SK-N-SH (cell line): ENCODE results near the gene CTNNA3. TPM values are rescaled to one million over a fixed set of nuclear protein-coding genes. Genes with fewer than 3 reads are reported as not detected.

ENCODE experiments used
- CTCF ChIA-PET: fragments of 300-600, 350-600 bp; formaldehyde crosslinking; extraction: SDS; loops from one replicate; lab custom pipeline; 2021; lab: Yijun Ruan, JAX
- POLR2A ChIA-PET: fragments of 350-600 bp; sonication (Branson Sonifier 250); formaldehyde crosslinking; extraction: SDS; loops from one replicate; lab custom pipeline; 2020; ENCODE audit warnings: antibody characterized with exemption, inconsistent platforms; lab: Yijun Ruan, JAX
- DNase-seq: peaks from one replicate; pipeline ENCODE4 v3.0.0; 2012
- H2AFZ ChIP-seq: fragments of 200-600 bp; sonication (generic); 2 replicates; pipeline ENCODE4 v1.8.1; 2016; ENCODE audit warnings: antibody characterized with exemption, mild to moderate bottlenecking, low read depth
- H3F3A ChIP-seq: fragments of 200-600 bp; sonication (generic); replicated peaks from 2 replicates; pipeline ENCODE3; 2016; ENCODE audit warnings: antibody characterized with exemption, mild to moderate bottlenecking; ENCODE audit not compliant: insufficient read depth
- H3K27ac ChIP-seq, 2 experiments: fragments of 200-500 bp in 1 of 2; fragments of 200-600 bp in 1 of 2; sonication (Bioruptor generic) in 1 of 2; sonication (generic), shearing (Covaris generic) in 1 of 2; 2 replicates each; pipeline versions ENCODE4 v1.5.1 to v1.6.1; 2014 to 2016; ENCODE audit warnings: low read depth in 2 of 2, inconsistent platforms in 1 of 2, low read length in 1 of 2, mild to moderate bottlenecking in 1 of 2, mixed read lengths in 1 of 2
- H3K27me3 ChIP-seq: fragments of 200-600 bp; sonication (generic), shearing (Covaris generic); 2 replicates; pipeline ENCODE4 v1.6.1; 2016; ENCODE audit warnings: mixed run types; ENCODE audit not compliant: insufficient read depth
- H3K36me3 ChIP-seq, 2 experiments: fragments of 200-500 bp in 1 of 2; fragments of 200-600 bp in 1 of 2; sonication (Bioruptor generic) in 1 of 2; sonication (generic) in 1 of 2; replicated peaks in 1 of 2; 2 replicates each; pipeline versions ENCODE3 to v1.5.1; 2014 to 2016; ENCODE audit warnings: low read length in 1 of 2, mild to moderate bottlenecking in 1 of 2; ENCODE audit not compliant: insufficient read depth in 2 of 2, control insufficient read depth in 1 of 2
- H3K4me1 ChIP-seq, 2 experiments: fragments of 200-500 bp in 1 of 2; fragments of 200-600 bp in 1 of 2; sonication (Bioruptor generic) in 1 of 2; sonication (generic), shearing (Covaris generic) in 1 of 2; 2 replicates each; pipeline versions ENCODE4 v1.5.1 to v1.6.1; 2014 to 2016; ENCODE audit warnings: low read depth in 1 of 2, low read length in 1 of 2, mixed run types in 1 of 2; ENCODE audit not compliant: insufficient read depth in 2 of 2, control insufficient read depth in 1 of 2
- H3K4me2 ChIP-seq: fragments of 200-600 bp; sonication (generic), shearing (Covaris generic); 2 replicates; pipeline ENCODE4 v1.6.1; 2017; ENCODE audit warnings: mixed run types
- H3K4me3 ChIP-seq, 2 experiments: fragments of 200-500 bp in 1 of 2; fragments of 200-600 bp in 1 of 2; sonication (Bioruptor generic) in 1 of 2; sonication (generic), shearing (Covaris generic) in 1 of 2; 2 replicates each; pipeline versions ENCODE4 v1.5.1 to v1.8.1; 2014 to 2016; ENCODE audit warnings: low read depth in 2 of 2, inconsistent platforms in 1 of 2, low read length in 1 of 2, mild to moderate bottlenecking in 1 of 2, mixed read lengths in 1 of 2, moderate library complexity in 1 of 2
- H3K79me2 ChIP-seq: fragments of 200-600 bp; sonication (generic); 2 replicates; pipeline ENCODE4 v1.8.1; 2017; ENCODE audit warnings: mild to moderate bottlenecking; ENCODE audit not compliant: insufficient read depth
- H3K9ac ChIP-seq: fragments of 200-600 bp; sonication (generic); 2 replicates; pipeline ENCODE4 v1.6.1; 2017; ENCODE audit warnings: mixed run types
- H3K9me2 ChIP-seq: fragments of 200-600 bp; sonication (generic); 2 replicates; pipeline ENCODE4 v1.6.1; 2017; ENCODE audit warnings: mixed run types
- H3K9me3 ChIP-seq: fragments of 200-600 bp; sonication (generic); 2 replicates; pipeline ENCODE4 v1.6.1; 2017; ENCODE audit warnings: mixed run types, mild to moderate bottlenecking, moderate library complexity
- H4K20me1 ChIP-seq: fragments of 200-600 bp; sonication (generic); 2 replicates; pipeline ENCODE4 v1.6.1; 2017; ENCODE audit warnings: mild to moderate bottlenecking, mixed run types; ENCODE audit not compliant: insufficient read depth
- CTCF ChIP-seq: fragments of 200-600 bp; sonication (generic); IDR thresholded peaks from 2 replicates; pipeline ENCODE4 v1.6.1; 2017; ENCODE audit warnings: antibody characterized with exemption, mild to moderate bottlenecking, moderate library complexity
- EZH2phosphoT487 ChIP-seq: fragments of 200-600 bp; sonication (generic); IDR thresholded peaks from 2 replicates; pipeline ENCODE4 v1.6.1; 2017; ENCODE audit warnings: low read depth, mixed run types, mild to moderate bottlenecking, antibody characterized with exemption, moderate library complexity, borderline replicate concordance
- FOXJ3 ChIP-seq: sonication (generic); formaldehyde crosslinking; IDR thresholded peaks from 2 replicates; pipeline ENCODE4 v1.5.1; 2020; ENCODE audit warnings: mild to moderate bottlenecking, missing genetic modification reagents
- FOXM1 ChIP-seq: IDR thresholded peaks from 2 replicates; pipeline ENCODE4 v1.4.0; 2012; ENCODE audit warnings: low read depth, mild to moderate bottlenecking
- GABPA ChIP-seq: IDR thresholded peaks from 2 replicates; pipeline ENCODE4 v1.4.0; 2012; ENCODE audit warnings: low read depth, mild to moderate bottlenecking
- MEF2A ChIP-seq: IDR thresholded peaks from 2 replicates; pipeline ENCODE4 v1.4.0; 2012; ENCODE audit warnings: low read depth, borderline replicate concordance
- RCOR1 ChIP-seq: fragments of 150-350 bp; IDR thresholded peaks from 2 replicates; pipeline ENCODE4 v1.6.1; 2017; ENCODE audit warnings: antibody characterized with exemption, low read length
- REST ChIP-seq: IDR thresholded peaks from 2 replicates; pipeline ENCODE4 v1.6.1; 2012; ENCODE audit warnings: mild to moderate bottlenecking, low read depth, low read length, moderate library complexity
- RFX5 ChIP-seq: IDR thresholded peaks from 2 replicates; pipeline ENCODE4 v1.6.1; 2012; ENCODE audit warnings: mild to moderate bottlenecking, improper control_type of control experiment, low read length
- RXRA ChIP-seq: IDR thresholded peaks from 2 replicates; pipeline ENCODE4 v1.4.0; 2012; ENCODE audit warnings: low read depth, mild to moderate bottlenecking, borderline replicate concordance
- USF2 ChIP-seq: fragments of 150-350 bp; IDR thresholded peaks from 2 replicates; pipeline ENCODE4 v1.6.1; 2017; ENCODE audit warnings: antibody characterized with exemption, low read length, low read depth, borderline replicate concordance
- WGBS: methylation state at CpG from one replicate; pipeline ENCODE4 v1.1.6; 2017; ENCODE audit warnings: low lambda C conversion rate; 5-methylcytosine and 5-hydroxymethylcytosine counted together
- polyA plus RNA-seq, 3 experiments: library from polyadenylated mRNA; depleted of rRNA; stranded (reverse); fragments of >200 nt; gene quantifications; 2 replicates each; pipeline ENCODE4 v1.2.3, GENCODE V29; 2012
- TF ChIP-seq, protein P1 (sequence below): IDR thresholded peaks from 2 replicates; pipeline ENCODE4 v1.4.0; 2012; ENCODE audit warnings: low read depth, borderline replicate concordance
- TF ChIP-seq, protein P2 (sequence below): IDR thresholded peaks from 2 replicates; pipeline ENCODE4; 2012
- TF ChIP-seq, protein P3 (sequence below): IDR thresholded peaks from 2 replicates; pipeline ENCODE4 v1.4.0; 2012; ENCODE audit warnings: low read depth

CTNNA3 gene
- polyA plus RNA-seq, 1 of the 3 experiments (the other 2 are of a cell fraction): not detected

DNA sequence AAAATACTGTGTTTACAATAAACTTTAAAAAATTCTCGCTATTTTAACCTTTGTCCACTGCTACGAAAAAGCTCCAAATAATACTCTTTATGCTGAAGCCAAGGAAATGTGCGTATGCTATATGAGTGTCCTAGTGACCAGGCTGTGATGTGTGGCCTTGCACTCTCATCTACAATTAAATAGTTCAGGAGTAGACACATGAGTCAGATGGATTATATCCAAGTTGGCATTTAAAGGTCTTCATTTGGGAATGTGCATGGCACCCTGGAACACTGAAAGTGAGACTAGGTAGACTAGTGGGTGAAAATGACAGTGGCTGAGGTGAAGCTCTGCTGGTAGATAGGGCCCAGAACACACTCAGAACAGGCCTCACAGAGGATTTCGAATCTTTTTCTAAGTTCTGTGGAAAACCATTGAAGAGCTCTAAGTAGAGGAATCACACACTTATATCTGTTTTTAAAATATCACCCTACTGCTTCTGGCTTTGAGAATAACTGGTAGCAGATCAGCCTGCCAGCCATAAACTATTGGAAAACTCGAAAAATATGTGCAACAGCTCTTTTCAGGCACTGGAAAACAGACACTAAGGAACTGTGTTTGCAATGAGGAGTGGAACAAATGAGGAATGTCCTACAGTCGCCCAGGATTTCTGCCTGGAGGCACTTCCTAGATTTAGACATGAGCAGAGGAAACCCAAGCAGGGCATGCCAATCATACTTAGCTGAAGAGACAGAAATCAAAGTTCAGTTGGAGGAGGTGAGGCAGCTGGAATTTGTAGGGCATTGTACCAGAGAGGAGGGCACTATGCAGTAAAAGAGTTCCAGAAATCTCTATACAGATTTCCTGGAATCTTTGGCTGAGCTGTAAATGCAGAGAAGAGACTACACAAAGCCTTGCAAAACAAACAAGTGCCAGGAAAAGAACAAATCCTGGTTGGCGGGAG is 1374.0 kb downstream of the CTNNA3 start (continued):
- TF ChIP-seq RFX5: no peak

- H3K4me1 ChIP-seq: no peaks in the 10 kb centered on the region
- H4K20me1 ChIP-seq: no peaks in the 10 kb centered on the region
- H3K9ac ChIP-seq: no peak overlapping the region
- no peaks in the 10 kb centered on the region for H3K79me2 ChIP-seq
- H3K4me3 ChIP-seq: no peak overlapping the region
- no peaks in the 10 kb centered on the region for H3K9me3 ChIP-seq
- H3K36me3 ChIP-seq: no peaks in the 10 kb centered on the region
- H3K27ac ChIP-seq: no peak overlapping the region
- no peak for DNase-seq
- no peak overlapping the region for H3K4me2 ChIP-seq
- TF ChIP-seq GABPA: no peak
- no peak for TF ChIP-seq USF2
- no peak for TF ChIP-seq FOXJ3 (CRISPR knock-in tag)
- TF ChIP-seq, protein P1, sequence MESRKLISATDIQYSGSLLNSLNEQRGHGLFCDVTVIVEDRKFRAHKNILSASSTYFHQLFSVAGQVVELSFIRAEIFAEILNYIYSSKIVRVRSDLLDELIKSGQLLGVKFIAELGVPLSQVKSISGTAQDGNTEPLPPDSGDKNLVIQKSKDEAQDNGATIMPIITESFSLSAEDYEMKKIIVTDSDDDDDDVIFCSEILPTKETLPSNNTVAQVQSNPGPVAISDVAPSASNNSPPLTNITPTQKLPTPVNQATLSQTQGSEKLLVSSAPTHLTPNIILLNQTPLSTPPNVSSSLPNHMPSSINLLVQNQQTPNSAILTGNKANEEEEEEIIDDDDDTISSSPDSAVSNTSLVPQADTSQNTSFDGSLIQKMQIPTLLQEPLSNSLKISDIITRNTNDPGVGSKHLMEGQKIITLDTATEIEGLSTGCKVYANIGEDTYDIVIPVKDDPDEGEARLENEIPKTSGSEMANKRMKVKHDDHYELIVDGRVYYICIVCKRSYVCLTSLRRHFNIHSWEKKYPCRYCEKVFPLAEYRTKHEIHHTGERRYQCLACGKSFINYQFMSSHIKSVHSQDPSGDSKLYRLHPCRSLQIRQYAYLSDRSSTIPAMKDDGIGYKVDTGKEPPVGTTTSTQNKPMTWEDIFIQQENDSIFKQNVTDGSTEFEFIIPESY: no peak
- TF ChIP-seq MEF2A: no peak
- TF ChIP-seq, all 33 proteins: peak for 0
- H2AFZ ChIP-seq: no peak overlapping the region
- ChIA-PET CTCF (no interaction called here), POLR2A (no interaction called here)
- no peaks in the 10 kb centered on the region for H3K27me3 ChIP-seq
- WGBS: 6% methylated on average over 3 of the region's 3 CpGs
- no peaks in the 10 kb centered on the region for H3K9me2 ChIP-seq
- no peaks in the 10 kb centered on the region for H3F3A ChIP-seq
Measured at GRCh38 chr10:66318761-66319160, 1377.2 kb downstream of the CTNNA3 start.

DNA sequence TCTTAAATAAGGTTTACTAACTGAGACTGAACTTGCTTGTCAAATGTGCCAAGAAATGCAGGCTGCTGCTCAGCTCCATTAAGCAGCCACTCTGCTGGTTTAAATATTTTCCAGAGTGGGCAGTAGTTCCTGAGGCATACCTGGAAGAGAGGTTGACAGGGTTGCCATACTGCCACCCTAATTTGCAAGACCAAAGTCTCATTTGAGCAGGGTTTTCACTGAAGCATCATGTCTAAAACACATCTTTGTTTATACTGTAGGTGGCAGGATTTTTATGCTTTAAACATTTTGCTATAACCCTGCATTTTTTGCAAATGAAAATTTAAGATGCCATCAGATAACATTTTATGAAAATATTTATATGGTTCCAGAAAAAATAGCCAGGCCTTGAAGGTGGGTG is 1388.2 kb downstream of the CTNNA3 start:
- no peaks in the 10 kb centered on the region for H3F3A ChIP-seq
- H3K4me3 ChIP-seq: no peak overlapping the region
- H3K36me3 ChIP-seq: no peaks in the 10 kb centered on the region
- no peak for TF ChIP-seq RXRA
- no peak for TF ChIP-seq FOXM1
- TF ChIP-seq RCOR1: no peak
- peak; percentile 31 for TF ChIP-seq CTCF
- TF ChIP-seq EZH2phosphoT487: no peak
- TF ChIP-seq, protein P2, sequence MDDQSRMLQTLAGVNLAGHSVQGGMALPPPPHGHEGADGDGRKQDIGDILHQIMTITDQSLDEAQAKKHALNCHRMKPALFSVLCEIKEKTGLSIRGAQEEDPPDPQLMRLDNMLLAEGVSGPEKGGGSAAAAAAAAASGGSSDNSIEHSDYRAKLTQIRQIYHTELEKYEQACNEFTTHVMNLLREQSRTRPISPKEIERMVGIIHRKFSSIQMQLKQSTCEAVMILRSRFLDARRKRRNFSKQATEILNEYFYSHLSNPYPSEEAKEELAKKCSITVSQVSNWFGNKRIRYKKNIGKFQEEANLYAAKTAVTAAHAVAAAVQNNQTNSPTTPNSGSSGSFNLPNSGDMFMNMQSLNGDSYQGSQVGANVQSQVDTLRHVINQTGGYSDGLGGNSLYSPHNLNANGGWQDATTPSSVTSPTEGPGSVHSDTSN: no peak
- TF ChIP-seq REST: no peak
- TF ChIP-seq, protein P3, sequence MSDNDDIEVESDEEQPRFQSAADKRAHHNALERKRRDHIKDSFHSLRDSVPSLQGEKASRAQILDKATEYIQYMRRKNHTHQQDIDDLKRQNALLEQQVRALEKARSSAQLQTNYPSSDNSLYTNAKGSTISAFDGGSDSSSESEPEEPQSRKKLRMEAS: no peak
- H3K4me1 ChIP-seq: no peaks in the 10 kb centered on the region
- no peaks in the 10 kb centered on the region for H3K9me3 ChIP-seq
- H3K27ac ChIP-seq: no peak overlapping the region
- no peak for DNase-seq
- no peaks in the 10 kb centered on the region for H3K9me2 ChIP-seq
- H3K9ac ChIP-seq: no peak overlapping the region
- no peak overlapping the region for H3K4me2 ChIP-seq
- ChIA-PET CTCF (interaction anchor here (1.2 kb wide), 1 partner anchor 20 kb away, joined by 3 read pairs; no protein-coding TSS in a partner anchor), POLR2A (no interaction called here)
- H3K79me2 ChIP-seq: no peaks in the 10 kb centered on the region
- H3K27me3 ChIP-seq: no peaks in the 10 kb centered on the region
- no peaks in the 10 kb centered on the region for H4K20me1 ChIP-seq
- no peak overlapping the region for H2AFZ ChIP-seq
